ENCODE measurements around the gene HDAC4. TPM values are rescaled to one million over a fixed set of nuclear protein-coding genes. Genes with fewer than 3 reads are reported as not detected.

HDAC4 gene
- total and polyA plus RNA-seq, 2 of the 8 experiments (the other 6 are each of a cell fraction or from before 2014, with no cell fraction given), result 15.4 to 31.5 TPM

DNA sequence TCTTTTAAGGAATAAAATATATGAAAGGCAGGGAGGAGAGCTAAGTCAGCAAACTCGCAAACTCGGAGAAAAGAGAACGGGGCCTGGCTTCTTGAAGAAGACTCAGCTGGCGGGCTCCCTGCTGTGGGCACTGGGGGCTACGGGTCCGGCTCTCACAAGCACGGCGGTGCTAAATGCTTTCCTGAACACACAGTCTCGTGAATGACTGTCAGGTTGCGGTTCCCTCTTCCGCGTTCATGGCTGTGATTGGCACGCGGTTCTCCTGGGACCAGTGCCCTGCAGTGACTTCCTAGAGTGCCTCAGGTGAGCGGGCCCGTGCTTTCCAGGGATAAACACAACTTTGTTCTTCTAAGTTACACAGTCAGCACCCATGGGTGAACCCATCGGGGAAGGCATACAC lies 208.4 kb downstream of the HDAC4 start (continued):
- TF ChIP-seq, protein P1, sequence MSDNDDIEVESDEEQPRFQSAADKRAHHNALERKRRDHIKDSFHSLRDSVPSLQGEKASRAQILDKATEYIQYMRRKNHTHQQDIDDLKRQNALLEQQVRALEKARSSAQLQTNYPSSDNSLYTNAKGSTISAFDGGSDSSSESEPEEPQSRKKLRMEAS (IDR thresholded peaks at IDR 0.05), result no peak
- TF ChIP-seq JUN (IDR thresholded peaks at IDR 0.05; ENCODE audit: low read depth, low read length), result no peak
- no peak for TF ChIP-seq CHD1 (IDR thresholded peaks at IDR 0.05; ENCODE audit: low read depth, low read length)
- no peak for TF ChIP-seq HDAC2 (IDR thresholded peaks at IDR 0.05; ENCODE audit: borderline replicate concordance in 1 of 2, low read depth in 2 of 2, low read length in 2 of 2)
- no peak for TF ChIP-seq NANOG (IDR thresholded peaks at IDR 0.05; ENCODE audit: insufficient read depth, low read depth, low read length, poor library complexity, severe bottlenecking)

Measured in H1 (cell line).